Stomach (tissue), 9 donors: Measurements from ENCODE around the gene RALGAPA2. TPM values are rescaled to one million over a fixed set of nuclear protein-coding genes. Genes with fewer than 3 reads are reported as not detected.

Experiments
- DNase-seq, 2 donors: peaks; one replicate each; pipeline versions ENCODE4 v3.0.0 to v3.0.0-alpha.2; 2013 to 2019
- H3K27ac ChIP-seq, 5 donors: fragments of 200-600 bp in 4 of 5; sonication (generic) in 4 of 5; one replicate each; pipeline ENCODE4 v1.5.1; 2013 to 2019; ENCODE audit warnings: mild to moderate bottlenecking in 1 of 5, moderate library complexity in 1 of 5
- H3K27me3 ChIP-seq, 3 donors: fragments of 200-600 bp; sonication (generic); one replicate each; pipeline ENCODE4 v1.5.1; 2017 to 2019; ENCODE audit warnings: mixed run types in 1 of 3
- H3K36me3 ChIP-seq, 4 donors: fragments of 200-600 bp; sonication (generic); 1 replicate in 3 of 4; 2 replicates in 1 of 4; pipeline ENCODE4 v1.5.1; 2016 to 2019
- H3K4me1 ChIP-seq, 4 donors: fragments of 200-600 bp; sonication (generic); one replicate each; pipeline ENCODE4 v1.5.1; 2016 to 2019
- H3K4me3 ChIP-seq, 4 donors: fragments of 200-600 bp; sonication (generic) in 3 of 4; one replicate each; pipeline ENCODE4 v1.5.1; 2016 to 2019; ENCODE audit warnings: mild to moderate bottlenecking in 1 of 4
- H3K9me3 ChIP-seq, 4 donors: fragments of 200-600 bp; sonication (generic); one replicate each; pipeline ENCODE4 v1.5.1; 2016 to 2019
- CTCF ChIP-seq, 7 experiments: fragments of 450-650 bp in 4 of 7; fragments of 200-600 bp in 3 of 7; sonication (generic) in 3 of 7; IDR thresholded peaks; one replicate each; pipeline ENCODE4 v1.5.1; 2016 to 2019; ENCODE audit warnings: antibody characterized with exemption in 7 of 7, control low read depth in 2 of 7, mild to moderate bottlenecking in 1 of 7
- EP300 ChIP-seq: sonication (generic); formaldehyde crosslinking; IDR thresholded peaks from one replicate; pipeline ENCODE4 v1.6.1; 2017; ENCODE audit warnings: antibody characterized with exemption
- POLR2A ChIP-seq, 4 donors: fragments of 450-650 bp; IDR thresholded peaks; one replicate each; pipeline ENCODE4 v1.6.1; 2016; ENCODE audit warnings: antibody characterized with exemption in 4 of 4, control low read depth in 2 of 4, mild to moderate bottlenecking in 1 of 4, moderate library complexity in 1 of 4
- POLR2AphosphoS5 ChIP-seq, 3 donors: sonication (generic); formaldehyde crosslinking; IDR thresholded peaks; one replicate each; pipeline ENCODE4 v1.6.1; 2016; ENCODE audit warnings: antibody characterized with exemption in 3 of 3
- WGBS, 5 donors: extraction: QIAGEN DNeasy Blood & Tissue Kit in 3 of 5; methylation state at CpG; one replicate each; pipeline versions ENCODE4 v1.1.5 to v1.1.7; 2013 to 2018; 5-methylcytosine and 5-hydroxymethylcytosine counted together
- intact Hi-C: fragments of 100-400 bp; cut with DNase I; formaldehyde crosslinking; loops from one replicate; pipeline ENCODE4 v1.15.1; 2023; ENCODE audit warnings: low total_unique reads
- polyA plus RNA-seq, 3 donors: library from polyadenylated mRNA; stranded (reverse); fragments of 200-250 nt; gene quantifications; one replicate each; pipeline ENCODE4 v1.2.3, GENCODE V29; 2013
- total RNA-seq, 5 donors: library from RNA; depleted of rRNA; stranded (reverse); fragments of >200 nt; gene quantifications; one replicate each; pipeline versions ENCODE4 v1.1.0 to v1.2.3, GENCODE V29; 2014 to 2016
- donor health status: healthy with polysubstance abuse.
- donor health status: Bipolar disorder and iron deficiency.
- donor health status: healthy.

Gene RALGAPA2
- total and polyA plus RNA-seq, 8 donors: 4.3 to 159 (median 48.7) TPM

- no peak overlapping the region for H3K27ac ChIP-seq
- no peaks in the 10 kb centered on the region for H3K27me3 ChIP-seq
- peaks cover 0 to 7% (median 3%) of the 10 kb centered on the region in 4 donors for H3K4me1 ChIP-seq
- TF ChIP-seq CTCF (IDR thresholded peaks at IDR 0.05): no peak
- TF ChIP-seq EP300: no peak
- no peak for TF ChIP-seq POLR2A (IDR thresholded peaks at IDR 0.05)
- no peak for TF ChIP-seq POLR2AphosphoS5 (IDR thresholded peaks at IDR 0.05)
- no peak for DNase-seq
- WGBS, 5 donors: 91 to 94% (median 93%) methylated on average over 6 of the region's 6 CpGs
- H3K36me3 ChIP-seq: peaks cover 0 to 21% (median 6%) of the 10 kb centered on the region in 4 donors
- no peaks in the 10 kb centered on the region for H3K9me3 ChIP-seq
- intact Hi-C loops: no loop called here
- H3K4me3 ChIP-seq: no peak overlapping the region
Observed at GRCh38 chr20:20657092-20657491, 55.4 kb downstream of the RALGAPA2 start.

- Histone ChIP-seq H3K27ac (no peak overlapping the region), H3K9me3 (no peaks in the 10 kb centered on the region), H3K27me3 (no peaks in the 10 kb centered on the region), H3K4me1 (peaks cover 0 to 13% (median 6%) of the 10 kb centered on the region in 4 donors), H3K4me3 (no peak overlapping the region), H3K36me3 (peaks cover 0 to 21% (median 6%) of the 10 kb centered on the region in 4 donors)
- intact Hi-C loops: no loop called here
- WGBS, 5 donors: 69 to 81% (median 76%) methylated on average over 5 of the region's 5 CpGs
- TF ChIP-seq POLR2AphosphoS5 (IDR thresholded peaks at IDR 0.05): no peak
- TF ChIP-seq CTCF (IDR thresholded peaks at IDR 0.05): no peak
- no peak for TF ChIP-seq POLR2A (IDR thresholded peaks at IDR 0.05)
- no peak for TF ChIP-seq EP300
- DNase-seq: no peak
Observed at GRCh38 chr20:20655883-20656282, 56.6 kb downstream of the RALGAPA2 start.

GRCh38 chr20:20649945-20650344 is 62.5 kb downstream of the RALGAPA2 start:
- no peaks in the 10 kb centered on the region for H3K27me3 ChIP-seq
- TF ChIP-seq EP300 (no peak), CTCF (IDR thresholded peaks at IDR 0.05) (no peak), POLR2A (IDR thresholded peaks at IDR 0.05) (no peak), POLR2AphosphoS5 (IDR thresholded peaks at IDR 0.05) (no peak)
- no peak overlapping the region for H3K27ac ChIP-seq
- WGBS, 5 donors: 76 to 85% (median 83%) methylated on average over 4 of the region's 4 CpGs
- intact Hi-C loops: no loop called here
- peaks cover 0 to 14% (median 0%) of the 10 kb centered on the region in 4 donors for H3K36me3 ChIP-seq
- H3K9me3 ChIP-seq: no peaks in the 10 kb centered on the region
- H3K4me1 ChIP-seq: peaks cover 0 to 22% (median 10%) of the 10 kb centered on the region in 4 donors
- no peak for DNase-seq
- H3K4me3 ChIP-seq: no peak overlapping the region

GRCh38 chr20:20643927-20644326 is 68.5 kb downstream of the RALGAPA2 start:
- TF ChIP-seq CTCF (IDR thresholded peaks at IDR 0.05) (no peak), EP300 (no peak), POLR2AphosphoS5 (IDR thresholded peaks at IDR 0.05) (no peak), POLR2A (IDR thresholded peaks at IDR 0.05) (no peak)
- H3K36me3 ChIP-seq: peaks cover 10 to 25% (median 19%) of the 10 kb centered on the region in 4 donors
- no peaks in the 10 kb centered on the region for H3K27me3 ChIP-seq
- WGBS, 5 donors: 86 to 93% (median 91%) methylated on average over 3 of the region's 3 CpGs
- intact Hi-C loops: no loop called here
- H3K27ac ChIP-seq: no peak overlapping the region
- no peak for DNase-seq
- no peaks in the 10 kb centered on the region for H3K9me3 ChIP-seq
- H3K4me1 ChIP-seq: peaks cover 0 to 1% (median 0%) of the 10 kb centered on the region in 4 donors
- no peak overlapping the region for H3K4me3 ChIP-seq
